Measurements from ENCODE around the gene STK4. TPM values are rescaled to one million over a fixed set of nuclear protein-coding genes. Genes with fewer than 3 reads are reported as not detected.
A peak's percentile ranks its signal among the peaks of the same experiment; 100 is the strongest.

Gene STK4
- total RNA-seq, 1 experiment from 2014 or later = 43.0 TPM

- Mint-ChIP-seq H3K36me3 (ENCODE audit: insufficient read depth in 1 of 3, low read depth in 3 of 3) (peaks cover 1 to 15% (median 14%) of the 10 kb centered on the region in 3 experiments; a peak in 6 of 7 replicates), H3K4me3 (peak overlapping the region in 1 of 2 experiments; percentile 22; a peak in 2 of 5 replicates), H3K4me1 (peaks cover 34 to 37% of the 10 kb centered on the region in 2 experiments), H3K27me3 (ENCODE audit: low read depth) (peaks cover 44% of the 10 kb centered on the region), H3K9me3 (no peaks in the 10 kb centered on the region; a peak in 1 of 5 replicates), H3K27ac (no peak overlapping the region)
- H4K5ac ChIP-seq (ENCODE audit: insufficient read length, low read depth, low read length) = no peak overlapping the region
- H4K8ac ChIP-seq (replicated peaks; ENCODE audit: insufficient read length, low read depth, low read length) = no peak overlapping the region
- no peak overlapping the region for H3K4me2 ChIP-seq (ENCODE audit: insufficient read depth, insufficient read length, low read length)
- H3K56ac ChIP-seq (ENCODE audit: insufficient read length, low read depth, low read length) = no peak overlapping the region
- H3K79me2 ChIP-seq (ENCODE audit: insufficient read depth, low read length) = no peaks in the 10 kb centered on the region
- H3K27ac ChIP-seq (ENCODE audit: insufficient read length, low read depth, low read length) = no peak overlapping the region
- no peak overlapping the region for H2BK5ac ChIP-seq (ENCODE audit: insufficient read length, low read length)
- no peak overlapping the region for H2BK120ac ChIP-seq (ENCODE audit: low read depth, low read length, poor library complexity, severe bottlenecking)
- DNase-seq = no peak
- H2AK5ac ChIP-seq (ENCODE audit: insufficient read length, low read length) = no peak overlapping the region
- 0 out of 2 replicates have a peak, but pooled peaks cover 2% of the 10 kb centered on the region for H3K4me1 ChIP-seq (ENCODE audit: insufficient read depth, low read length)
- no peak overlapping the region for H3K14ac ChIP-seq (ENCODE audit: insufficient read depth, low read length)
- no peaks in the 10 kb centered on the region; the same call in 1 of the 2 replicates for H3K27me3 ChIP-seq (ENCODE audit: insufficient read depth, low read length)
- no peak overlapping the region for H3T11ph ChIP-seq (ENCODE audit: low read length)
- H3K23me2 ChIP-seq (ENCODE audit: insufficient read length, low read depth, low read length, poor library complexity, severe bottlenecking) = peaks cover 6% of the 10 kb centered on the region
- no CpG with 5 or more reads among the region's 4 CpGs for WGBS (ENCODE audit: extremely low coverage, insufficient read length, low lambda C conversion rate)
- H3K18ac ChIP-seq (ENCODE audit: insufficient read length, low read depth, low read length) = no peak overlapping the region
- no peak overlapping the region for H2BK12ac ChIP-seq (ENCODE audit: insufficient read length, low read depth, low read length)
- H4K20me1 ChIP-seq (ENCODE audit: control insufficient read depth, insufficient read depth, insufficient read length) = no peaks in the 10 kb centered on the region
- no peak overlapping the region for H2BK20ac ChIP-seq (ENCODE audit: low read depth, low read length, poor library complexity, severe bottlenecking)
- no peak for TF ChIP-seq CTCF (conservative IDR thresholded peaks at IDR 0.05)
- H3K79me1 ChIP-seq (ENCODE audit: insufficient read depth, low read depth, low read length, poor library complexity, severe bottlenecking) = peaks cover 4% of the 10 kb centered on the region
- no peaks in the 10 kb centered on the region for H3K9me3 ChIP-seq (ENCODE audit: control insufficient read depth, low read depth, low read length)
- H3K9ac ChIP-seq (ENCODE audit: extremely low read depth, insufficient read length, low read length) = no peak overlapping the region
- H2AFZ ChIP-seq (ENCODE audit: low read length) = no peak overlapping the region
- H4K91ac ChIP-seq (ENCODE audit: insufficient read length, low read depth, low read length) = no peak overlapping the region
- no peak overlapping the region for H3K4ac ChIP-seq (ENCODE audit: low read depth, low read length)
- no peak overlapping the region for H2BK15ac ChIP-seq (ENCODE audit: low read depth, low read length)
- no peak overlapping the region for H3K23ac ChIP-seq (ENCODE audit: insufficient read length, low read depth, low read length)
These were observed 5.1 kb upstream of the STK4 start for GRCh38 chr20:44961011-44961869.

Data from H9 (cell line).